Epithelial cell of prostate (primary cell): ENCODE results near the gene FXN.
A peak's percentile ranks its signal among the peaks of the same experiment; 100 is the strongest.
"Not testable (repeated sequence)": the region's sequence is repeated elsewhere in the genome, so short reads cannot be mapped to it uniquely, and the experiment has no call there.

ENCODE experiments used
- DNase-seq: peaks from one replicate; pipeline ENCODE4 v3.0.0-alpha.2; 2011; ENCODE audit warnings: low read depth, low spot score
- H3K27ac ChIP-seq: fragments of 450-650 bp; 2 replicates; pipeline ENCODE4 v1.5.1; 2017; ENCODE audit warnings: mild to moderate bottlenecking

FXN gene

GRCh38 chr9:69035438-69036308 lies at the start of gene FXN:
FXN (plus strand) TSS chr9:69035752; CDS start chr9:69035783, 31 bp downstream.
- peak; percentile 24 for DNase-seq

GRCh38 chr9:68986949-68987348 lies 48.6 kb upstream of the FXN start:
- not testable (repeated sequence) for H3K27ac ChIP-seq, DNase-seq

More at GRCh38 chr9:69035438-69036308, at the start of gene FXN:
- H3K27ac ChIP-seq: peak within 1 kb of the TSS; percentile 39

GRCh38 chr9:68991457-68991856 lies 44.1 kb upstream of the FXN start:
- H3K27ac ChIP-seq: no peak overlapping the region
- DNase-seq: no peak

- no peak for DNase-seq
- H3K27ac ChIP-seq: no peak overlapping the region
Measured at GRCh38 chr9:68995776-68996175, 39.8 kb upstream of the FXN start.

GRCh38 chr9:68996462-68996861 lies 39.1 kb upstream of the FXN start:
- H3K27ac ChIP-seq: no peak overlapping the region
- no peak for DNase-seq

GRCh38 chr9:68997666-68998065 lies 37.9 kb upstream of the FXN start:
- DNase-seq: no peak
- H3K27ac ChIP-seq: no peak overlapping the region

GRCh38 chr9:68998385-68998784 lies 37.2 kb upstream of the FXN start:
- DNase-seq: no peak
- H3K27ac ChIP-seq: no peak overlapping the region

GRCh38 chr9:68998812-68999211 lies 36.7 kb upstream of the FXN start:
- H3K27ac ChIP-seq: no peak overlapping the region
- DNase-seq: no peak

GRCh38 chr9:68999393-69000105 lies 36.0 kb upstream of the FXN start:
- peak; percentile 20 for DNase-seq
- H3K27ac ChIP-seq: no peak overlapping the region

- DNase-seq: no peak
- H3K27ac ChIP-seq: no peak overlapping the region
Measured at GRCh38 chr9:69001921-69002320, 33.6 kb upstream of the FXN start.

- no peak for DNase-seq
- H3K27ac ChIP-seq: no peak overlapping the region
Measured at GRCh38 chr9:69003051-69003450, 32.5 kb upstream of the FXN start.

GRCh38 chr9:69004836-69005235 lies 30.7 kb upstream of the FXN start:
- DNase-seq: no peak
- no peak overlapping the region for H3K27ac ChIP-seq

GRCh38 chr9:69009708-69010107 lies 25.8 kb upstream of the FXN start:
- no peak overlapping the region for H3K27ac ChIP-seq
- DNase-seq: peak; percentile 52

- DNase-seq: no peak
- no peak overlapping the region for H3K27ac ChIP-seq
Measured at GRCh38 chr9:69012696-69013381, 22.7 kb upstream of the FXN start.

- DNase-seq: no peak
- H3K27ac ChIP-seq: no peak overlapping the region
Measured at GRCh38 chr9:69013382-69013727, 22.2 kb upstream of the FXN start.

- no peak within 1 kb of the TSS for H3K27ac ChIP-seq
- no peak for DNase-seq
Measured at GRCh38 chr9:69014013-69014412, 21.5 kb upstream of the FXN start, which contains the start of gene PRKACG. PRKACG (minus strand) TSS chr9:69014113; CDS start chr9:69014092, 21 bp downstream.

- no peak for DNase-seq
- H3K27ac ChIP-seq: no peak overlapping the region
Measured at GRCh38 chr9:69016191-69017096, 19.1 kb upstream of the FXN start.

- no peak for DNase-seq
- H3K27ac ChIP-seq: no peak overlapping the region
Measured at GRCh38 chr9:69018737-69019136, 16.8 kb upstream of the FXN start.

GRCh38 chr9:69019808-69020207 lies 15.7 kb upstream of the FXN start:
- no peak for DNase-seq
- H3K27ac ChIP-seq: no peak overlapping the region
